H1 (cell line): ENCODE data around the gene MECP2. TPM values are rescaled to one million over a fixed set of nuclear protein-coding genes. Genes with fewer than 3 reads are reported as not detected.

ENCODE experiments used
- CTCF ChIA-PET: fragments of 300-600 bp; sonication (Branson Sonifier 250); formaldehyde crosslinking; loops from one replicate; lab custom pipeline; 2021; ENCODE audit not compliant: partially characterized antibody; lab: Charles Lee
- POLR2A ChIA-PET: fragments of 300-600 bp; sonication (Branson Sonifier 250); formaldehyde crosslinking; loops from one replicate; lab custom pipeline; 2021; ENCODE audit warnings: inconsistent platforms; ENCODE audit not compliant: partially characterized antibody; lab: Charles Lee
- DNase-seq, 2 experiments: peaks; one replicate each; pipeline versions ENCODE4 v3.0.0 to v3.0.0-alpha.2; 2010 to 2022; ENCODE audit warnings: low spot score in 2 of 2, low read depth in 1 of 2, mixed read lengths in 1 of 2
- FAIRE-seq: peaks from 2 replicates; lab custom pipeline; 2011; peaks lifted over from hg19 to GRCh38; lab: Jason Lieb, UNC
- H2AFZ ChIP-seq: 2 replicates; pipeline ENCODE4 v1.8.1; 2012; ENCODE audit warnings: low read length, inconsistent platforms
- H2AK5ac ChIP-seq: 2 replicates; pipeline ENCODE4 v1.6.1; 2013; ENCODE audit warnings: low read depth, low read length
- H2BK120ac ChIP-seq: replicated peaks from 2 replicates; pipeline ENCODE3; 2013; ENCODE audit warnings: low read depth, low read length, inconsistent platforms
- H2BK12ac ChIP-seq: 2 replicates; pipeline ENCODE4 v1.6.1; 2013; ENCODE audit warnings: low read depth, low read length
- H2BK15ac ChIP-seq: 2 replicates; pipeline ENCODE4 v1.6.1; 2013; ENCODE audit warnings: low read length
- H2BK20ac ChIP-seq: 2 replicates; pipeline ENCODE4 v1.6.1; 2013; ENCODE audit warnings: low read length
- H2BK5ac ChIP-seq: 2 replicates; pipeline ENCODE4 v1.6.1; 2013; ENCODE audit warnings: low read depth, low read length
- H3K14ac ChIP-seq: 2 replicates; pipeline ENCODE4 v1.6.1; 2013; ENCODE audit warnings: inconsistent platforms; ENCODE audit not compliant: insufficient read length
- H3K18ac ChIP-seq: 2 replicates; pipeline ENCODE4 v1.6.1; 2013; ENCODE audit warnings: low read length; ENCODE audit errors: extremely low read depth
- H3K23ac ChIP-seq: 2 replicates; pipeline ENCODE4 v1.6.1; 2013; ENCODE audit warnings: inconsistent platforms; ENCODE audit not compliant: insufficient read length
- H3K23me2 ChIP-seq: 2 replicates; pipeline ENCODE4 v1.6.1; 2013; ENCODE audit warnings: low read depth, low read length
- H3K27ac ChIP-seq: 2 replicates; pipeline ENCODE4 v1.6.1; 2011; ENCODE audit warnings: low read depth, low read length, inconsistent platforms
- H3K27me3 ChIP-seq, 4 experiments: replicated peaks in 1 of 4; 1 replicate in 1 of 4; 2 replicates in 3 of 4; pipeline versions ENCODE4 v1.6.1 to v1.8.1; 2011 to 2013; ENCODE audit warnings: low read length in 3 of 4, mild to moderate bottlenecking in 3 of 4, inconsistent platforms in 2 of 4, mixed read lengths in 2 of 4, moderate library complexity in 1 of 4; ENCODE audit not compliant: control insufficient read depth in 3 of 4, insufficient read depth in 3 of 4; ENCODE audit errors: extremely low read depth in 1 of 4
- H3K36me3 ChIP-seq, 4 experiments: 2 replicates each; pipeline versions ENCODE4 v1.6.1 to v1.8.1; 2011 to 2013; ENCODE audit warnings: mild to moderate bottlenecking in 4 of 4, low read length in 3 of 4, moderate library complexity in 2 of 4, control low read depth in 1 of 4, inconsistent platforms in 1 of 4; ENCODE audit not compliant: insufficient read depth in 4 of 4, control insufficient read depth in 2 of 4
- H3K4ac ChIP-seq: replicated peaks from 2 replicates; pipeline ENCODE3; 2013; ENCODE audit warnings: low read length, low read depth, mixed read lengths, inconsistent platforms; ENCODE audit not compliant: insufficient read length
- H3K4me1 ChIP-seq, 4 experiments: replicated peaks in 1 of 4; 1 replicate in 1 of 4; 2 replicates in 3 of 4; pipeline versions ENCODE4 v1.6.1 to v1.8.1; 2011 to 2013; ENCODE audit warnings: low read length in 3 of 4, inconsistent platforms in 2 of 4, mixed read lengths in 1 of 4; ENCODE audit not compliant: insufficient read depth in 4 of 4, control insufficient read depth in 3 of 4
- H3K4me2 ChIP-seq, 2 experiments: 2 replicates each; pipeline versions ENCODE4 v1.6.1 to v1.8.1; 2011 to 2013; ENCODE audit warnings: low read depth in 2 of 2, low read length in 2 of 2, control low read depth in 1 of 2, inconsistent platforms in 1 of 2, mild to moderate bottlenecking in 1 of 2; ENCODE audit not compliant: insufficient read depth in 1 of 2
- H3K4me3 ChIP-seq, 4 experiments: fragments of 200-600, 300-600 bp in 1 of 4; sonication (generic), shearing (Covaris generic), sonication (Bioruptor Twin) in 1 of 4; 2 replicates each; pipeline versions ENCODE4 v1.5.1 to v1.8.1; 2011 to 2016; ENCODE audit warnings: low read length in 4 of 4, low read depth in 3 of 4, control low read depth in 2 of 4, inconsistent platforms in 2 of 4, mild to moderate bottlenecking in 2 of 4, mixed read lengths in 1 of 4, moderate library complexity in 1 of 4; ENCODE audit not compliant: insufficient read depth in 2 of 4; ENCODE audit errors: extremely low read depth in 1 of 4
- H3K56ac ChIP-seq: replicated peaks from 2 replicates; pipeline ENCODE3; 2013; ENCODE audit warnings: low read depth, mild to moderate bottlenecking, mixed read lengths, low read length, inconsistent platforms; ENCODE audit not compliant: insufficient read length
- H3K79me1 ChIP-seq: 2 replicates; pipeline ENCODE4 v1.6.1; 2013; ENCODE audit warnings: low read depth, low read length, control low read depth
- H3K79me2 ChIP-seq, 2 experiments: 2 replicates each; pipeline versions ENCODE4 v1.6.1 to v1.8.1; 2012 to 2013; ENCODE audit warnings: low read length in 2 of 2, mild to moderate bottlenecking in 2 of 2, inconsistent platforms in 1 of 2; ENCODE audit not compliant: insufficient read depth in 2 of 2, control insufficient read depth in 1 of 2
- H3K9ac ChIP-seq, 4 experiments: replicated peaks in 1 of 4; 1 replicate in 1 of 4; 2 replicates in 3 of 4; pipeline versions ENCODE4 v1.6.1 to v1.8.1; 2011 to 2013; ENCODE audit warnings: low read depth in 3 of 4, low read length in 3 of 4, control low read depth in 2 of 4, mild to moderate bottlenecking in 2 of 4, moderate library complexity in 2 of 4, inconsistent platforms in 1 of 4; ENCODE audit errors: extremely low read depth in 1 of 4
- H3K9me3 ChIP-seq, 2 experiments: 2 replicates each; pipeline versions ENCODE4 v1.6.1 to v1.8.1; 2012 to 2013; ENCODE audit warnings: mild to moderate bottlenecking in 2 of 2, moderate library complexity in 2 of 2, control low read depth in 1 of 2, inconsistent platforms in 1 of 2, low read depth in 1 of 2, low read length in 1 of 2, mixed read lengths in 1 of 2; ENCODE audit not compliant: insufficient read depth in 2 of 2
- H4K20me1 ChIP-seq, 2 experiments: replicated peaks in 1 of 2; 2 replicates each; pipeline versions ENCODE3 to v1.8.1; 2011 to 2013; ENCODE audit warnings: inconsistent platforms in 2 of 2, low read length in 2 of 2, mild to moderate bottlenecking in 1 of 2; ENCODE audit not compliant: insufficient read depth in 2 of 2, control insufficient read depth in 1 of 2
- H4K5ac ChIP-seq: 2 replicates; pipeline ENCODE4 v1.6.1; 2013; ENCODE audit warnings: low read length, low read depth, mixed read lengths, inconsistent platforms; ENCODE audit not compliant: insufficient read length
- H4K8ac ChIP-seq: 2 replicates; pipeline ENCODE4 v1.8.0; 2013; ENCODE audit warnings: mild to moderate bottlenecking, moderate library complexity, low read length, inconsistent platforms; ENCODE audit not compliant: insufficient read depth; ENCODE audit errors: extremely low read depth
- H4K91ac ChIP-seq: replicated peaks from 2 replicates; pipeline ENCODE3; 2013; ENCODE audit warnings: low read length, mixed read lengths, inconsistent platforms; ENCODE audit not compliant: insufficient read length
- CBX8 ChIP-seq: fragments of 300-800, 300-1000 bp; sonication (generic); IDR thresholded peaks from 2 replicates; pipeline ENCODE4 v1.7.1; 2016; ENCODE audit warnings: low read depth, low read length, borderline replicate concordance
- CREB1 ChIP-seq: IDR thresholded peaks from 2 replicates; pipeline ENCODE4 v1.6.1; 2012; ENCODE audit warnings: inconsistent platforms
- FOSL1 ChIP-seq: IDR thresholded peaks from 2 replicates; pipeline ENCODE4 v1.6.1; 2011; ENCODE audit warnings: mild to moderate bottlenecking, low read depth, low read length, moderate library complexity; ENCODE audit not compliant: insufficient read depth
- GABPA ChIP-seq: IDR thresholded peaks from 2 replicates; pipeline ENCODE4 v1.6.1; 2011; ENCODE audit warnings: mild to moderate bottlenecking, low read length, moderate library complexity, borderline replicate concordance; ENCODE audit not compliant: insufficient read depth
- JUN ChIP-seq: IDR thresholded peaks from 2 replicates; pipeline ENCODE4 v1.6.1; 2011; ENCODE audit warnings: low read depth, mild to moderate bottlenecking, improper control_type of control experiment, low read length
- KDM5A ChIP-seq: fragments of 200-600 bp; IDR thresholded peaks from 2 replicates; pipeline ENCODE4 v1.7.1; 2012; ENCODE audit warnings: mild to moderate bottlenecking, low read length, inconsistent platforms, mixed read lengths
- POLR2AphosphoS5 ChIP-seq: IDR thresholded peaks from 2 replicates; pipeline ENCODE4 v1.6.1; 2011; ENCODE audit warnings: low read depth, low read length
- RNF2 ChIP-seq: fragments of 200-900, 300-1000 bp; sonication (generic); IDR thresholded peaks from 2 replicates; pipeline ENCODE4 v1.7.1; 2016; ENCODE audit warnings: borderline replicate concordance, low read depth, mild to moderate bottlenecking, antibody characterized with exemption, low read length; ENCODE audit not compliant: poor library complexity, severe bottlenecking; ENCODE audit errors: missing control alignments
- SIN3A ChIP-seq, 2 experiments: IDR thresholded peaks in 1 of 2; conservative IDR thresholded peaks in 1 of 2; 2 replicates each; pipeline ENCODE4 v1.6.1; 2011 to 2012; ENCODE audit warnings: low read length in 2 of 2, improper control_type of control experiment in 1 of 2, low read depth in 1 of 2, mild to moderate bottlenecking in 1 of 2
- TCF12 ChIP-seq: IDR thresholded peaks from 2 replicates; pipeline ENCODE4 v1.6.1; 2011; ENCODE audit warnings: low read depth, mild to moderate bottlenecking, low read length
- ZNF274 ChIP-seq: IDR thresholded peaks from 2 replicates; pipeline ENCODE4 v1.7.0; 2012; ENCODE audit warnings: low read length, borderline replicate concordance; ENCODE audit errors: extremely low read depth
- WGBS, 2 experiments: shearing (Covaris generic) in 1 of 2; methylation state at CpG; one replicate each; pipeline versions ENCODE4 v1.1.6 to v1.1.7; 2013 to 2015; ENCODE audit warnings: low lambda C conversion rate in 2 of 2, mixed read lengths in 2 of 2, inconsistent platforms in 1 of 2, low coverage in 1 of 2, missing lambda C conversion rate in 1 of 2; ENCODE audit not compliant: insufficient replicate concordance in 2 of 2, insufficient coverage in 1 of 2, insufficient read length in 1 of 2; ENCODE audit errors: extremely low coverage in 1 of 2, missing lambda C conversion rate in 1 of 2; 5-methylcytosine and 5-hydroxymethylcytosine counted together
- polyA plus RNA-seq, 7 experiments: library from polyadenylated mRNA; depleted of rRNA in 3 of 7; stranded (reverse) in 5 of 7; unstranded in 2 of 7; fragments of >200 nt in 5 of 7; fragments of 200-250 nt in 2 of 7; gene quantifications; 1 replicate in 5 of 7; 2 replicates in 1 of 7; 4 replicates in 1 of 7; pipeline versions ENCODE4 v1.2.1 to v1.2.3, GENCODE V29; 2011 to 2013; ENCODE audit warnings: missing spikeins in 2 of 7, mixed read lengths in 2 of 7
- total RNA-seq: library from RNA; stranded (reverse); fragmentation: NEBNext Ultra II Directional; extraction: Animal tissue kit (Norgen Biotek cat#: 25700); gene quantifications from 2 replicates; pipeline ENCODE4 v1.2.1, GENCODE V29; 2021
- TF ChIP-seq, protein P1 (sequence below): IDR thresholded peaks from 2 replicates; pipeline ENCODE4 v1.6.1; 2012; ENCODE audit warnings: inconsistent platforms

Gene MECP2
- total and polyA plus RNA-seq, 2 of the 8 experiments (the other 6 are each of a cell fraction or from before 2014, with no cell fraction given) = 5.0 to 32.4 TPM

DNA sequence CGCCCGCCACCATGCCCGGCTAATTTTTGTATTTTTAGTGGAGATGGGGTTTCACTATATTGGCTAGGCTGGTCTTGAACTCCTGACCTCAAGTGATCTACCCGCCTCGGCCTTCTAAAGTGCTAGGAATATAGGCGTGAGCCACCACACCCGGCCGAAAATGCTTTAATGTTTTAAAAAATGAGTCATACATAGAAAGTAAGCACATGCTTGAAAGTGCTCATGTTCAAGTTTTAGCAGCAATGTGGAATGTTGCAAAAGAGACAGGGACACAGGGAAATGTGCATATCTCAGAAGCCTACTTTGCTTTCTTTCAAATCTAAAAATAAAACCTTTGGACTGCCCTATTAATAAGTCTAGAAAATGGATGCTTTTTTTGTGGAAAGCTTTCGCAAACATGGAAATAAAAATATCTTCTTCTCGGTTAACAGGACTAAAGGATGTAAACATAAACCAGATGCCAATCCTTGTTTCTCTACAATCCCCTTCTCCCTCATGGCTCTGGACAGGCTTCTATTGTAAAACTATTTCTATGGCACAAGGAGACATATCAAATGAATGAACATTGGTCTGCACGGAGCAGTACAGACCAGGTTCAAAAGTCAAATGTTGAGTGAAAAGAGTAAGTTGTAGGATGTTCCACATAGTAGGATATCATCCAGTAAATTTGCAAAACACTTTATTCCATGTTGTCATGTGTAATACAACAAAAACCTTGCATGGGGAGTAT is 15.0 kb downstream of the MECP2 start:
- H3K79me1 ChIP-seq = no peaks in the 10 kb centered on the region; the same call in 1 of the 2 replicates
- DNase-seq = no peak
- H2BK20ac ChIP-seq = no peak overlapping the region
- no peaks in the 10 kb centered on the region for H3K23me2 ChIP-seq
- peaks cover 0 to 66% of the 10 kb centered on the region in 2 experiments; a peak in 3 of 4 replicates for H3K79me2 ChIP-seq
- no peak overlapping the region for H3K23ac ChIP-seq
- no peaks in the 10 kb centered on the region for H3K9me3 ChIP-seq
- H2BK120ac ChIP-seq = no peak overlapping the region
- no peak overlapping the region for H4K8ac ChIP-seq
- WGBS, 2 experiments = 96% methylated on average over 9 of the region's 11 CpGs; no CpG with 5 or more reads in 1 of the 2 experiments
- no peaks in the 10 kb centered on the region for H3K4me1 ChIP-seq
- FAIRE-seq = no peak
- no peak overlapping the region for H4K91ac ChIP-seq
- H4K20me1 ChIP-seq = peaks cover 0 to 1% of the 10 kb centered on the region in 2 experiments
- no peak overlapping the region for H2BK15ac ChIP-seq
- no peak overlapping the region for H3K18ac ChIP-seq
- no peak overlapping the region for H2BK12ac ChIP-seq
- H3K27me3 ChIP-seq = no peaks in the 10 kb centered on the region
- no peak overlapping the region for H2BK5ac ChIP-seq
- no peak overlapping the region for H2AFZ ChIP-seq
- H4K5ac ChIP-seq = no peak overlapping the region
- no peak overlapping the region for H2AK5ac ChIP-seq
- H3K4me3 ChIP-seq = no peak overlapping the region
- no peak overlapping the region for H3K27ac ChIP-seq
- H3K9ac ChIP-seq = no peak overlapping the region
- H3K4ac ChIP-seq = no peak overlapping the region
- H3K4me2 ChIP-seq = no peak overlapping the region
- H3K56ac ChIP-seq = no peak overlapping the region
- POLR2A ChIA-PET = no interaction called here
- no peak overlapping the region for H3K14ac ChIP-seq
- CTCF ChIA-PET = no interaction called here
- H3K36me3 ChIP-seq = no peaks in the 10 kb centered on the region
- TF ChIP-seq JUN (no peak), POLR2AphosphoS5 (no peak), KDM5A (no peak), ZNF274 (no peak), TCF12 (no peak), FOSL1 (no peak), CBX8 (no peak), SIN3A (conservative IDR thresholded peaks at IDR 0.05 in 1 of 2, IDR thresholded peaks at IDR 0.05 in 1 of 2; ENCODE audit: low read depth in 1 of 2, low read length in 2 of 2) (no peak), GABPA (no peak), CREB1 (no peak), RNF2 (no peak)
- TF ChIP-seq, protein P1, sequence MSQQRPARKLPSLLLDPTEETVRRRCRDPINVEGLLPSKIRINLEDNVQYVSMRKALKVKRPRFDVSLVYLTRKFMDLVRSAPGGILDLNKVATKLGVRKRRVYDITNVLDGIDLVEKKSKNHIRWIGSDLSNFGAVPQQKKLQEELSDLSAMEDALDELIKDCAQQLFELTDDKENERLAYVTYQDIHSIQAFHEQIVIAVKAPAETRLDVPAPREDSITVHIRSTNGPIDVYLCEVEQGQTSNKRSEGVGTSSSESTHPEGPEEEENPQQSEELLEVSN = no peak
